CD4-positive, alpha-beta T cell (primary cell): ENCODE data around the gene VAT1L. TPM values are rescaled to one million over a fixed set of nuclear protein-coding genes. Genes with fewer than 3 reads are reported as not detected.

Experiments used
- ATAC-seq: fragments of 200-7000 bp; cut with Tn5 transposase; one replicate; pipeline ENCODE4 v1.10.0; 2022; ENCODE audit warnings: mild to moderate bottlenecking; ENCODE audit not compliant: poor library complexity
- CTCF ChIA-PET: fragments of 350-600 bp; sonication (Branson Sonifier 250); formaldehyde crosslinking; loops from one replicate; lab custom pipeline; 2021; ENCODE audit warnings: antibody characterized with exemption, inconsistent platforms; lab: Charles Lee
- POLR2A ChIA-PET: fragments of 350-600 bp; sonication (Branson Sonifier 250); formaldehyde crosslinking; loops from one replicate; lab custom pipeline; 2021; ENCODE audit warnings: antibody characterized with exemption, inconsistent platforms; lab: Charles Lee
- DNase-seq, 14 experiments: peaks; one replicate each; pipeline ENCODE4 v3.0.0-alpha.2; 2013 to 2020; ENCODE audit warnings: mixed read lengths in 2 of 14
- H3K27ac ChIP-seq, 2 donors: one replicate each; pipeline versions ENCODE4 v1.5.1 to v1.7.0; 2013; ENCODE audit warnings: low read length in 2 of 2, low read depth in 1 of 2, mild to moderate bottlenecking in 1 of 2
- H3K27me3 ChIP-seq, 2 experiments: 1 replicate in 1 of 2; 2 replicates in 1 of 2; pipeline versions ENCODE4 v1.6.1 to v1.7.0; 2013; ENCODE audit warnings: low read length in 2 of 2, control low read depth in 1 of 2, mild to moderate bottlenecking in 1 of 2, moderate library complexity in 1 of 2; ENCODE audit not compliant: insufficient read depth in 2 of 2, control insufficient read depth in 1 of 2
- H3K36me3 ChIP-seq: one replicate; pipeline ENCODE4 v1.6.1; 2013; ENCODE audit warnings: low read length, control low read depth; ENCODE audit not compliant: insufficient read depth
- H3K4me1 ChIP-seq: one replicate; pipeline ENCODE4 v1.6.1; 2013; ENCODE audit warnings: low read length, control low read depth; ENCODE audit not compliant: insufficient read depth
- H3K4me3 ChIP-seq: one replicate; pipeline ENCODE4 v1.5.1; 2013; ENCODE audit warnings: mild to moderate bottlenecking, low read length, moderate library complexity
- H3K9me3 ChIP-seq, 2 experiments: 1 replicate in 1 of 2; 2 replicates in 1 of 2; pipeline versions ENCODE4 v1.6.1 to v1.7.0; 2013; ENCODE audit warnings: low read length in 2 of 2, mild to moderate bottlenecking in 2 of 2, control low read depth in 1 of 2, moderate library complexity in 1 of 2; ENCODE audit not compliant: control insufficient read depth in 1 of 2, insufficient read depth in 1 of 2
- H3K27ac Mint-ChIP-seq: one replicate; pipeline ENCODE4 v1.8.0; 2020; ENCODE audit warnings: mixed read lengths
- H3K27me3 Mint-ChIP-seq: one replicate; pipeline ENCODE4 v1.8.0; 2021; ENCODE audit warnings: mixed read lengths
- H3K36me3 Mint-ChIP-seq: one replicate; pipeline ENCODE4 v1.8.0; 2021; ENCODE audit warnings: low read depth, mixed read lengths
- H3K4me1 Mint-ChIP-seq: one replicate; pipeline ENCODE4 v1.8.0; 2021; ENCODE audit warnings: low read depth, mixed read lengths
- H3K4me3 Mint-ChIP-seq: one replicate; pipeline ENCODE4 v1.8.0; 2020; ENCODE audit warnings: mild to moderate bottlenecking, mixed read lengths
- H3K9me3 Mint-ChIP-seq: one replicate; pipeline ENCODE4 v1.8.0; 2020; ENCODE audit warnings: mixed read lengths
- CTCF ChIP-seq: fragments of 200-600 bp; IDR thresholded peaks from one replicate; pipeline ENCODE4 v1.8.0; 2022; ENCODE audit warnings: antibody characterized with exemption, mild to moderate bottlenecking
- intact Hi-C, 2 experiments: fragments of 100-400 bp; cut with DNase I in 1 of 2; cut with micrococcal nuclease in 1 of 2; formaldehyde crosslinking; loops; one replicate each; pipeline versions ENCODE4 v1.15.1 to v1.9.0; 2023 to 2025; cut with DNase I, micrococcal nuclease
- total RNA-seq, 174 experiments: library from RNA in 2 of 174; stranded (reverse) in 2 of 174; gene quantifications; one replicate each; pipeline ENCODE4 v1.2.3 and lab custom pipeline; 2021 to 2026

Gene VAT1L
- total RNA-seq, 2 experiments from 2014 or later = not detected

- Histone ChIP-seq H3K4me1 (no peaks in the 10 kb centered on the region), H3K27ac (no peak overlapping the region), H3K36me3 (no peaks in the 10 kb centered on the region), H3K4me3 (no peak overlapping the region), H3K9me3 (no peaks in the 10 kb centered on the region), H3K27me3 (peaks cover 0 to 4% of the 10 kb centered on the region in 2 experiments)
- ATAC-seq = no peak
- no peaks in the 10 kb centered on the region for H3K4me1 Mint-ChIP-seq
- no peak for TF ChIP-seq CTCF
- DNase-seq = no peak
- H3K4me3 Mint-ChIP-seq = no peak overlapping the region
- POLR2A ChIA-PET = no interaction called here
- intact Hi-C loops = no loop called here
- H3K27ac Mint-ChIP-seq = no peak overlapping the region
- peaks cover 22% of the 10 kb centered on the region for H3K27me3 Mint-ChIP-seq
- no peaks in the 10 kb centered on the region for H3K9me3 Mint-ChIP-seq
- no peaks in the 10 kb centered on the region for H3K36me3 Mint-ChIP-seq
- CTCF ChIA-PET = interaction anchor here (0.7 kb wide), 1 partner anchor 104 kb away, joined by 3 read pairs; no protein-coding TSS in a partner anchor
Observed at GRCh38 chr16:77825196-77825595, 36.8 kb downstream of the VAT1L start.

GRCh38 chr16:77827032-77827431, 38.7 kb downstream of the VAT1L start:
- no peak overlapping the region for H3K27ac Mint-ChIP-seq
- Histone ChIP-seq H3K9me3 (no peaks in the 10 kb centered on the region), H3K27me3 (no peaks in the 10 kb centered on the region), H3K27ac (no peak overlapping the region), H3K4me1 (no peaks in the 10 kb centered on the region), H3K36me3 (no peaks in the 10 kb centered on the region), H3K4me3 (no peak overlapping the region)
- H3K36me3 Mint-ChIP-seq = no peaks in the 10 kb centered on the region
- TF ChIP-seq CTCF = no peak
- no peaks in the 10 kb centered on the region for H3K4me1 Mint-ChIP-seq
- CTCF ChIA-PET = no interaction called here
- no peaks in the 10 kb centered on the region for H3K9me3 Mint-ChIP-seq
- intact Hi-C loops = no loop called here
- ATAC-seq (no peak), DNase-seq (no peak)
- H3K27me3 Mint-ChIP-seq = peaks cover 11% of the 10 kb centered on the region
- POLR2A ChIA-PET = no interaction called here
- H3K4me3 Mint-ChIP-seq = no peak overlapping the region

GRCh38 chr16:77833921-77834634, 45.7 kb downstream of the VAT1L start:
- DNase-seq (no peak), ATAC-seq (no peak)
- no peak overlapping the region for H3K27ac ChIP-seq
- H3K4me1 ChIP-seq = no peaks in the 10 kb centered on the region
- H3K36me3 Mint-ChIP-seq = no peaks in the 10 kb centered on the region
- H3K4me3 Mint-ChIP-seq = no peak overlapping the region
- intact Hi-C loops = no loop called here
- peaks cover 15% of the 10 kb centered on the region for H3K27me3 Mint-ChIP-seq
- H3K36me3 ChIP-seq = no peaks in the 10 kb centered on the region
- no peaks in the 10 kb centered on the region for H3K4me1 Mint-ChIP-seq
- H3K27me3 ChIP-seq = peaks cover 0 to 4% of the 10 kb centered on the region in 2 experiments
- H3K9me3 Mint-ChIP-seq = no peaks in the 10 kb centered on the region
- ChIA-PET CTCF (no interaction called here), POLR2A (no interaction called here)
- H3K27ac Mint-ChIP-seq = no peak overlapping the region
- no peak overlapping the region for H3K4me3 ChIP-seq
- H3K9me3 ChIP-seq = no peaks in the 10 kb centered on the region
- TF ChIP-seq CTCF = no peak
